HG03159 (cell line): ENCODE measurements around the gene BMAL1.

ENCODE experiments used
- ATAC-seq: cut with Tn5 transposase; IDR thresholded peaks from one replicate; pipeline ENCODE4 v1.9.1; 2021; ENCODE audit warnings: mild to moderate bottlenecking, moderate library complexity; ENCODE audit not compliant: unreplicated experiment

Gene BMAL1

GRCh38 chr11:13314676-13315394, 37.2 kb downstream of the BMAL1 start:
- no peak for ATAC-seq

GRCh38 chr11:13315517-13316432, 38.2 kb downstream of the BMAL1 start:
- ATAC-seq, result no peak

GRCh38 chr11:13316528-13316961, 39.0 kb downstream of the BMAL1 start:
- ATAC-seq, result no peak

GRCh38 chr11:13317293-13318080, 39.9 kb downstream of the BMAL1 start:
- no peak for ATAC-seq

- ATAC-seq, result peak; percentile 90
Measured at GRCh38 chr11:13318498-13319295, 41.1 kb downstream of the BMAL1 start.

- no peak for ATAC-seq
Measured at GRCh38 chr11:13320688-13321087, 43.1 kb downstream of the BMAL1 start.

- ATAC-seq, result no peak
Measured at GRCh38 chr11:13321431-13321830, 43.8 kb downstream of the BMAL1 start.

- ATAC-seq, result no peak
Measured at GRCh38 chr11:13324141-13324540, 46.6 kb downstream of the BMAL1 start.

- ATAC-seq, result no peak
Measured at GRCh38 chr11:13324709-13325108, 47.1 kb downstream of the BMAL1 start.

- no peak for ATAC-seq
Measured at GRCh38 chr11:13327421-13327820, 49.8 kb downstream of the BMAL1 start.

GRCh38 chr11:13328286-13328685, 50.7 kb downstream of the BMAL1 start:
- ATAC-seq, result no peak

GRCh38 chr11:13329670-13330356, 52.2 kb downstream of the BMAL1 start:
- no peak for ATAC-seq

GRCh38 chr11:13332124-13332523, 54.5 kb downstream of the BMAL1 start:
- no peak for ATAC-seq

- peak; percentile 51 for ATAC-seq
Measured at GRCh38 chr11:13333456-13333957, 55.9 kb downstream of the BMAL1 start.

- ATAC-seq, result no peak
Measured at GRCh38 chr11:13334034-13334786, 56.6 kb downstream of the BMAL1 start.

GRCh38 chr11:13335319-13335718, 57.7 kb downstream of the BMAL1 start:
- peak; percentile 47 for ATAC-seq

- no peak for ATAC-seq
Measured at GRCh38 chr11:13336246-13336878, 58.8 kb downstream of the BMAL1 start.

GRCh38 chr11:13338019-13338426, 60.4 kb downstream of the BMAL1 start:
- no peak for ATAC-seq
